ENCODE results near the gene ERP44.
"Not testable (repeated sequence)": the region's sequence is repeated elsewhere in the genome, so short reads cannot be mapped to it uniquely, and the experiment has no call there.

ERP44 gene

GRCh38 chr9:100021931-100022330 is 76.9 kb downstream of the ERP44 start:
- no peaks in the 10 kb centered on the region for H3K36me3 ChIP-seq (ENCODE audit: control insufficient read depth, insufficient read depth, low read length)
- H3K27me3 ChIP-seq (ENCODE audit: control insufficient read depth, insufficient read depth, low read length): no peaks in the 10 kb centered on the region
- no peak overlapping the region for H3K4me3 ChIP-seq (ENCODE audit: low read length)
- H3K4me1 ChIP-seq (ENCODE audit: control insufficient read depth, insufficient read depth, low read length): no peaks in the 10 kb centered on the region
- no peaks in the 10 kb centered on the region for H3K9me3 ChIP-seq (ENCODE audit: control insufficient read depth, low read length)
- no peak overlapping the region for H3K9ac ChIP-seq (ENCODE audit: low read length)

- Histone ChIP-seq H3K36me3 (ENCODE audit: control insufficient read depth, insufficient read depth, low read length) (no peaks in the 10 kb centered on the region), H3K9me3 (ENCODE audit: control insufficient read depth, low read length) (no peaks in the 10 kb centered on the region), H3K27me3 (ENCODE audit: control insufficient read depth, insufficient read depth, low read length) (no peaks in the 10 kb centered on the region), H3K4me1 (ENCODE audit: control insufficient read depth, insufficient read depth, low read length) (no peaks in the 10 kb centered on the region), H3K9ac (ENCODE audit: low read length) (no peak overlapping the region), H3K4me3 (ENCODE audit: low read length) (no peak overlapping the region)
Measured at GRCh38 chr9:100020121-100020795, 78.5 kb downstream of the ERP44 start.

- no peaks in the 10 kb centered on the region for H3K36me3 ChIP-seq (ENCODE audit: control insufficient read depth, insufficient read depth, low read length)
- H3K9me3 ChIP-seq (ENCODE audit: control insufficient read depth, low read length): no peaks in the 10 kb centered on the region
- no peaks in the 10 kb centered on the region for H3K4me1 ChIP-seq (ENCODE audit: control insufficient read depth, insufficient read depth, low read length)
- no peak overlapping the region for H3K9ac ChIP-seq (ENCODE audit: low read length)
- no peaks in the 10 kb centered on the region for H3K27me3 ChIP-seq (ENCODE audit: control insufficient read depth, insufficient read depth, low read length)
- no peak overlapping the region for H3K4me3 ChIP-seq (ENCODE audit: low read length)
Measured at GRCh38 chr9:100019541-100019940, 79.3 kb downstream of the ERP44 start.

DNA sequence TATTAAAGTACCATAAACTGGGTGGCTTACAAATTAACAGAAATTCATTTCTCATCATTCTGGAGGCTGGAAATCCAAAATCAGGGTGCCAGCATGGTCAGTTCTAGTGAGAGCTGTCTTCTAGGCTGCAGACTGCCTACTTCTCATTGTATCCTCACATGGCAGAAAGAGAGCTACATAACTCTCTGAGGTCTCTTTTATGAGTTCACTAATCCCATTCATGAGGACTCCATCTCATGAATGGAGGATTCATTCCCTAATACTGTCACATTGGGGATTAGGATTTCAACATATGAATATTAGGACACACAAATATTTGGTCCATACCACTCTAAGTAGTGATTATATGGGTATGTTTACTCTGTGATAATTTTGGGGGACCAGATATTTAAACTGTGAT is 84.0 kb downstream of the ERP44 start:
- Histone ChIP-seq H3K36me3 (ENCODE audit: control insufficient read depth, insufficient read depth, low read length) (no peaks in the 10 kb centered on the region), H3K4me3 (ENCODE audit: low read length) (no peak overlapping the region), H3K9me3 (ENCODE audit: control insufficient read depth, low read length) (no peaks in the 10 kb centered on the region), H3K4me1 (ENCODE audit: control insufficient read depth, insufficient read depth, low read length) (peaks cover 7% of the 10 kb centered on the region), H3K27me3 (ENCODE audit: control insufficient read depth, insufficient read depth, low read length) (no peaks in the 10 kb centered on the region), H3K9ac (ENCODE audit: low read length) (no peak overlapping the region)

DNA sequence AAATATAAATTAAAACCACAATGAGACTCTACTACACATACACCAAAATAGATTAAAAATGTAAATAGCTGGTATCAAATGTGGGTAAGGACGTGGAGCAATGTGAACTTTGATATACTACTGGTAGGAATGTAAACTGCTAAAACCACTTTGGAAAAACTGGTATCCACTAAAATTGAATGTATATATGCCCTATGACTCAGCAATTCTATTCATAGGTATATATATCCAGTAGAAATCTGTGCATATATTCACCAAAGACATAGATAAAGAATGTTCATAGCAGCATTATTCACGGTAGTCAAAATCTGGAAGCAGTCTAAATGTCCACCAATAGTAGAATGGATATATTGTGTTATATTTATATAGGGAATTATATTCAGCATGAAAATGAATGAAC is 85.2 kb downstream of the ERP44 start:
- Histone ChIP-seq H3K36me3 (ENCODE audit: control insufficient read depth, insufficient read depth, low read length) (no peaks in the 10 kb centered on the region), H3K9me3 (ENCODE audit: control insufficient read depth, low read length) (no peaks in the 10 kb centered on the region), H3K4me1 (ENCODE audit: control insufficient read depth, insufficient read depth, low read length) (peaks cover 7% of the 10 kb centered on the region), H3K4me3 (ENCODE audit: low read length) (no peak overlapping the region), H3K9ac (ENCODE audit: low read length) (no peak overlapping the region), H3K27me3 (ENCODE audit: control insufficient read depth, insufficient read depth, low read length) (no peaks in the 10 kb centered on the region)

DNA sequence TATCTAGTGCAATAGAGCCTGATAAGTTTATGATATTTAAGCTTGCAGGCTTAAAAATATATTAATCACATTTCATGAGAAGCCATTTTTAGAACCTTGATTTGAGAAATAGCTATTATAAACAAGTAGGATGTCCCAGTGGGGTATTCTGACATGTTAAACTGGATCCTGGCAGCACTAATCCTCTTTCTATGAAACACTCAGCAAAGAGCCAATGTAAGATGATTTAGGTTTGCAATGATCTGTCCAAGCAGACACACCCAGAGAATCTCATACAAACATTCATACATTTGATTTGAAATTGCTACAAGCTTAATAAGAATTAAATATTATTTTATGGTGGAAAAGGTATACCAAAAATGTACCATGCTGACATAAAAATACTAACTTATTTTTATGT is 86.5 kb downstream of the ERP44 start:
- no peaks in the 10 kb centered on the region for H3K27me3 ChIP-seq (ENCODE audit: control insufficient read depth, insufficient read depth, low read length)
- H3K9me3 ChIP-seq (ENCODE audit: control insufficient read depth, low read length): no peaks in the 10 kb centered on the region
- H3K4me1 ChIP-seq (ENCODE audit: control insufficient read depth, insufficient read depth, low read length): peaks cover 7% of the 10 kb centered on the region
- H3K9ac ChIP-seq (ENCODE audit: low read length): no peak overlapping the region
- no peak overlapping the region for H3K4me3 ChIP-seq (ENCODE audit: low read length)
- H3K36me3 ChIP-seq (ENCODE audit: control insufficient read depth, insufficient read depth, low read length): no peaks in the 10 kb centered on the region

DNA sequence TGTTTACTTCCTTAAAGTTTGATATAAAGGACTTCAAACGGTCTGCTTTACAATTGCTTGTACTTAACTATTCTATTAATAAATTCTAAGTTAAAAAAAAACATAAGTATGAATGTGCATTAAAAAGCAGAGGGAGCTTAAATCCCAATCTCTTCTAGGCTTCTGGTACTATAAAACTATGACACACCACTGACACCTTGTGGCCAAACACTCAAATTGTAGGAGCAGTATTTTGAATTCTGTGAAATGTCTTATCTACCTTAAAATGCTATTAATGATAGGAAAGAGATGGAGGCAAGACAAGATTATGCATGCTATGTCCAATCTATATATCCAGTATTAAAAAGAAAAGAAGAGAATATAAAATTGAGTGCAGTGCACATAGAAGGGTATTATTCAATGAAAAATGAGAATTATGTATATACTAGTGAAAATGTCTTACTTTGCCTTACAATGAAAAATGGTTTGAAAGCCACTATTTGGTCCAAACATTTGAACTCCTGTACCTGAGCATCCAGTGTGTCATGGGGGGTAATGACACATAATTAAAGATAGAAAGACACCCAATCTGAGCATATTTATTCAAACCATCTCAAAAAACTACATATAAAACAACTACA is 87.6 kb downstream of the ERP44 start:
- no peaks in the 10 kb centered on the region for H3K27me3 ChIP-seq (ENCODE audit: control insufficient read depth, insufficient read depth, low read length)
- peaks cover 7% of the 10 kb centered on the region for H3K4me1 ChIP-seq (ENCODE audit: control insufficient read depth, insufficient read depth, low read length)
- H3K9ac ChIP-seq (ENCODE audit: low read length): no peak overlapping the region

GRCh38 chr9:99999797-100000196 is 99.0 kb downstream of the ERP44 start:
- no peaks in the 10 kb centered on the region for H3K27me3 ChIP-seq (ENCODE audit: control insufficient read depth, insufficient read depth, low read length)
- H3K9ac ChIP-seq (ENCODE audit: low read length): no peak overlapping the region
- no peaks in the 10 kb centered on the region for H3K36me3 ChIP-seq (ENCODE audit: control insufficient read depth, insufficient read depth, low read length)
- H3K4me3 ChIP-seq (ENCODE audit: low read length): no peak overlapping the region
- H3K9me3 ChIP-seq (ENCODE audit: control insufficient read depth, low read length): no peaks in the 10 kb centered on the region
- H3K4me1 ChIP-seq (ENCODE audit: control insufficient read depth, insufficient read depth, low read length): no peaks in the 10 kb centered on the region

More for the DNA sequence above, 87.6 kb downstream of the ERP44 start:
- H3K36me3 ChIP-seq (ENCODE audit: control insufficient read depth, insufficient read depth, low read length): no peaks in the 10 kb centered on the region
- H3K4me3 ChIP-seq (ENCODE audit: low read length): no peak overlapping the region
- H3K9me3 ChIP-seq (ENCODE audit: control insufficient read depth, low read length): no peaks in the 10 kb centered on the region

- Histone ChIP-seq H3K36me3 (ENCODE audit: control insufficient read depth, insufficient read depth, low read length) (no peaks in the 10 kb centered on the region), H3K27me3 (ENCODE audit: control insufficient read depth, insufficient read depth, low read length) (no peaks in the 10 kb centered on the region)
Measured at GRCh38 chr9:99998866-99999265, 99.9 kb downstream of the ERP44 start.

GRCh38 chr9:99998266-99998665 is 100.5 kb downstream of the ERP44 start:
- H3K36me3 ChIP-seq (ENCODE audit: control insufficient read depth, insufficient read depth, low read length): no peaks in the 10 kb centered on the region

More at GRCh38 chr9:99998866-99999265, 99.9 kb downstream of the ERP44 start:
- H3K4me3 ChIP-seq (ENCODE audit: low read length): no peak overlapping the region
- no peaks in the 10 kb centered on the region for H3K9me3 ChIP-seq (ENCODE audit: control insufficient read depth, low read length)
- no peak overlapping the region for H3K9ac ChIP-seq (ENCODE audit: low read length)
- no peaks in the 10 kb centered on the region for H3K4me1 ChIP-seq (ENCODE audit: control insufficient read depth, insufficient read depth, low read length)

DNA sequence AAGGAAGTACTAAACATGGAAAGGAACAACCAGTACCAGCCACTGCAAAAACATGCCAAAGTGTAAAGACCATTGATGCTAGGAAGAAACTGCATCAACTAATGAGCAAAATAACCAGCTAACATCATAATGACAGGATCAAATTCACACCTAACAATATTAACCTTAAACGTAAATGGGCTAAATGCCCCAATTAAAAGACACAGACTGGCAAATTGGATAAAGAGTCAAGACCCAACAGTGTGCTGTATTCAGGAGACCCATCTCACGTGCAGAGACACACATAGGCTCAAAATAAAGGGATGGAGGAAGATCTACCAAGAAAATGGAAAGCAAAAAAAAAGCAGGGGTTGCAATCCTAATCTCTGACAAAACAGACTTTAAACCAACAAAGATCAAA is 108.3 kb downstream of the ERP44 start:
- not testable (repeated sequence) for H3K36me3 ChIP-seq (ENCODE audit: control insufficient read depth, insufficient read depth, low read length); H3K4me3 ChIP-seq (ENCODE audit: low read length); H3K27me3 ChIP-seq (ENCODE audit: control insufficient read depth, insufficient read depth, low read length); H3K9me3 ChIP-seq (ENCODE audit: control insufficient read depth, low read length); H3K9ac ChIP-seq (ENCODE audit: low read length); H3K4me1 ChIP-seq (ENCODE audit: control insufficient read depth, insufficient read depth, low read length)

More at GRCh38 chr9:99998266-99998665, 100.5 kb downstream of the ERP44 start:
- no peaks in the 10 kb centered on the region for H3K9me3 ChIP-seq (ENCODE audit: control insufficient read depth, low read length)
- no peaks in the 10 kb centered on the region for H3K4me1 ChIP-seq (ENCODE audit: control insufficient read depth, insufficient read depth, low read length)
- no peak overlapping the region for H3K4me3 ChIP-seq (ENCODE audit: low read length)
- H3K27me3 ChIP-seq (ENCODE audit: control insufficient read depth, insufficient read depth, low read length): no peaks in the 10 kb centered on the region
- H3K9ac ChIP-seq (ENCODE audit: low read length): no peak overlapping the region

- no peak overlapping the region for H3K4me3 ChIP-seq (ENCODE audit: low read length)
- H3K27me3 ChIP-seq (ENCODE audit: control insufficient read depth, insufficient read depth, low read length): no peaks in the 10 kb centered on the region
- H3K36me3 ChIP-seq (ENCODE audit: control insufficient read depth, insufficient read depth, low read length): no peaks in the 10 kb centered on the region
- no peaks in the 10 kb centered on the region for H3K4me1 ChIP-seq (ENCODE audit: control insufficient read depth, insufficient read depth, low read length)
- H3K9me3 ChIP-seq (ENCODE audit: control insufficient read depth, low read length): no peaks in the 10 kb centered on the region
- no peak overlapping the region for H3K9ac ChIP-seq (ENCODE audit: low read length)
Measured at GRCh38 chr9:99986642-99987041, 112.2 kb downstream of the ERP44 start.
